ENCODE data around the gene TP73.

The TP73 gene

DNA sequence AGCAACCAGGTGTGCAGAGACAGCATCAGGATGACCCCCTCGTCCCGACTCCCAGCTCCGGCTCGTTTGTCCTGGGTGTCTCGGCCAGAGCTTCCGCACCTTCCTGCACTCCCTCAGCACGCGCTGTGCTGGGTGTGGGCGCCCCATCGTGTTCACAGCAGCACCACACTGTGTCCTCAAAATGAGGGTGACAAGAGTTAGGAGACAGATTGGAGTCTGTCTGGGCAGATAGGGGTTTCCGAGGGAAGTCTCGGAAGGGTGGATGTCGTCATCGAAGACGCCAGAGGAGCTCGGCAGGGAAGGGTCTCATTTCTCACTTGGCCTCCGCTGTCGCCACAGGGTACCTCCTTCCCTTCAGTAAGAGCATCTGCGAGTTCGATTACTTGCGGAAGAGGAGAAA lies 104.1 kb downstream of the TP73 start:
- H2AFZ ChIP-seq (ENCODE audit: low read depth): no peak overlapping the region
- H3K4me3 ChIP-seq (IDR thresholded peaks at IDR 0.05; ENCODE audit: insufficient read depth, low read depth, low read length): no peak overlapping the region
- H3K9ac ChIP-seq: no peak overlapping the region
- no peak overlapping the region for H3K27ac ChIP-seq
- H3K4me1 ChIP-seq (ENCODE audit: low read depth, poor library complexity, severe bottlenecking): no peaks in the 10 kb centered on the region
- TF ChIP-seq, protein P1, sequence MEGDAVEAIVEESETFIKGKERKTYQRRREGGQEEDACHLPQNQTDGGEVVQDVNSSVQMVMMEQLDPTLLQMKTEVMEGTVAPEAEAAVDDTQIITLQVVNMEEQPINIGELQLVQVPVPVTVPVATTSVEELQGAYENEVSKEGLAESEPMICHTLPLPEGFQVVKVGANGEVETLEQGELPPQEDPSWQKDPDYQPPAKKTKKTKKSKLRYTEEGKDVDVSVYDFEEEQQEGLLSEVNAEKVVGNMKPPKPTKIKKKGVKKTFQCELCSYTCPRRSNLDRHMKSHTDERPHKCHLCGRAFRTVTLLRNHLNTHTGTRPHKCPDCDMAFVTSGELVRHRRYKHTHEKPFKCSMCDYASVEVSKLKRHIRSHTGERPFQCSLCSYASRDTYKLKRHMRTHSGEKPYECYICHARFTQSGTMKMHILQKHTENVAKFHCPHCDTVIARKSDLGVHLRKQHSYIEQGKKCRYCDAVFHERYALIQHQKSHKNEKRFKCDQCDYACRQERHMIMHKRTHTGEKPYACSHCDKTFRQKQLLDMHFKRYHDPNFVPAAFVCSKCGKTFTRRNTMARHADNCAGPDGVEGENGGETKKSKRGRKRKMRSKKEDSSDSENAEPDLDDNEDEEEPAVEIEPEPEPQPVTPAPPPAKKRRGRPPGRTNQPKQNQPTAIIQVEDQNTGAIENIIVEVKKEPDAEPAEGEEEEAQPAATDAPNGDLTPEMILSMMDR (conservative IDR thresholded peaks at IDR 0.05; ENCODE audit: low read depth, low read length): no peak
- no peaks in the 10 kb centered on the region for H3K79me2 ChIP-seq (ENCODE audit: insufficient read depth, low read depth)
- H3K4me2 ChIP-seq: no peak overlapping the region
- H4K20me1 ChIP-seq (ENCODE audit: insufficient read depth): no peaks in the 10 kb centered on the region
- no peaks in the 10 kb centered on the region for H3K36me3 ChIP-seq (ENCODE audit: insufficient read depth)
- peaks cover 98% of the 10 kb centered on the region for H3K27me3 ChIP-seq (ENCODE audit: insufficient read depth, low read depth)

- no peak overlapping the region for H3K9ac ChIP-seq
- H4K20me1 ChIP-seq (ENCODE audit: insufficient read depth): no peaks in the 10 kb centered on the region
- no peak overlapping the region for H2AFZ ChIP-seq (ENCODE audit: low read depth)
- peaks cover 96% of the 10 kb centered on the region for H3K27me3 ChIP-seq (ENCODE audit: insufficient read depth, low read depth)
- TF ChIP-seq, protein P1 (conservative IDR thresholded peaks at IDR 0.05; ENCODE audit: low read depth, low read length): no peak
- no peaks in the 10 kb centered on the region for H3K79me2 ChIP-seq (ENCODE audit: insufficient read depth, low read depth)
- H3K4me3 ChIP-seq (IDR thresholded peaks at IDR 0.05; ENCODE audit: insufficient read depth, low read depth, low read length): no peak overlapping the region
- no peaks in the 10 kb centered on the region for H3K36me3 ChIP-seq (ENCODE audit: insufficient read depth)
- H3K4me1 ChIP-seq (ENCODE audit: low read depth, poor library complexity, severe bottlenecking): no peaks in the 10 kb centered on the region
- H3K4me2 ChIP-seq: no peak overlapping the region
- H3K27ac ChIP-seq: no peak overlapping the region
These were observed 106.8 kb downstream of the TP73 start for GRCh38 chr1:3759164-3759563.

DNA sequence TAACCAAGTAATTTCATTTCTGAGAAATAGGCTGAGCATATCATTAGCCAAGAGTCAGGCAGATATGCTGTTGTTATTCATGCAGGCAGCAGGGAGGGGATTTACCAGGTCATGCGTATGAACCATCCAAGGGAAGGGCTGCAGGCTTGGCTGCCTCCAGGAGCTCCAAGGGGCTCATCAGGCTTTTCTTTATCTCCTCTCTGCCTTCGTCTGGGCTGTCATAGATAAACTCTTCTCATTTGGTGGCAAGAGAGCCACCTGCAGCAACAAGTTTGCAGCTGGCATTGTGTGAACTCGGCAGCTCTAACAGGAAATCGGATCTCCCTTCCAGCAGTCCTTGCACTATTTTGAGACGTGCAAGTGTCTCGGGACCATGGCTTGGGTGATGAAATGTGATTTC lies 107.5 kb downstream of the TP73 start:
- Histone ChIP-seq H3K27me3 (ENCODE audit: insufficient read depth, low read depth) (peaks cover 96% of the 10 kb centered on the region), H3K36me3 (ENCODE audit: insufficient read depth) (no peaks in the 10 kb centered on the region), H4K20me1 (ENCODE audit: insufficient read depth) (no peaks in the 10 kb centered on the region), H3K27ac (no peak overlapping the region), H3K4me3 (IDR thresholded peaks at IDR 0.05; ENCODE audit: insufficient read depth, low read depth, low read length) (no peak overlapping the region), H3K79me2 (ENCODE audit: insufficient read depth, low read depth) (no peaks in the 10 kb centered on the region), H2AFZ (ENCODE audit: low read depth) (no peak overlapping the region), H3K4me1 (ENCODE audit: low read depth, poor library complexity, severe bottlenecking) (no peaks in the 10 kb centered on the region), H3K4me2 (no peak overlapping the region), H3K9ac (no peak overlapping the region)
- TF ChIP-seq, protein P1 (conservative IDR thresholded peaks at IDR 0.05; ENCODE audit: low read depth, low read length): no peak

DNA sequence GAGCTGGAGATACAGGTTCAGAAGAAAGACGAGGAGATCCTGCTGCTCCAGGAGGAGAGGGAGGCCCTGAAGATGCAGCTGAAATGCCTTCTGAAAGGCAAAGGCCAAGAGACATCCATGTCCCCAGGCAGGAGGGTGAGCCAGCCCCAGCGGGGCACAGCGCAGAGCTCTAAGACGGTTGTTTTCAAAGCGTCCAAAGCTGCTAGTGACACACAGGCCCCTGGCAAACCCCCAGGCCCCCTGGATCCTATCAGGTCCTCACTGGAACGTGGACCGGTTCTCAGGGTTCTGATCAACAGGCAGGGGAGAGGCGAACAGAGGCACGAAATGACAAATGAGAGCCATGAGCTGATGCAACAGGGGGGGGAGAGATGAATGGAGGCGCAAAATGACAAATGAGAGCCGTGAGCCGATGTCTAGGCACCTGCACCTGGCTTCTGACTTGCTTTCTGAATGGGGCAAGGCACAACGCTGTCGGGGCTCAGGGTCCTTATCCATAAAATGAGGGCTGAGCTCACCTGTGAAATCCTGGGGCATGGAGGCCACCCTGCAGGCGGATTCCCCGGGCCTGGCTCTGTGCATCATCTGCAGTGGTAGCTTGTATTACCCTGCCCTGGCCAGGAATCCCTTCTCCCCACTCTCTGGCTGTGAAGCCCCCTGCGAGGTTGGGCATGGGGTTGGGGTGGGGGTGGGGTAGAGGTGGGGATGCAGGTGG lies 109.1 kb downstream of the TP73 start:
- no peaks in the 10 kb centered on the region for H3K4me1 ChIP-seq (ENCODE audit: low read depth, poor library complexity, severe bottlenecking)
- H3K4me2 ChIP-seq: no peak overlapping the region
- H2AFZ ChIP-seq (ENCODE audit: low read depth): no peak overlapping the region
- H3K9ac ChIP-seq: no peak overlapping the region
- no peaks in the 10 kb centered on the region for H3K79me2 ChIP-seq (ENCODE audit: insufficient read depth, low read depth)
- no peak overlapping the region for H3K27ac ChIP-seq
- H3K27me3 ChIP-seq (ENCODE audit: insufficient read depth, low read depth): peaks cover 96% of the 10 kb centered on the region
- no peaks in the 10 kb centered on the region for H4K20me1 ChIP-seq (ENCODE audit: insufficient read depth)
- H3K4me3 ChIP-seq (IDR thresholded peaks at IDR 0.05; ENCODE audit: insufficient read depth, low read depth, low read length): no peak overlapping the region
- TF ChIP-seq, protein P1 (conservative IDR thresholded peaks at IDR 0.05; ENCODE audit: low read depth, low read length): no peak
- no peaks in the 10 kb centered on the region for H3K36me3 ChIP-seq (ENCODE audit: insufficient read depth)

All from KMS-11 (cell line).